Daoy (cell line): ENCODE measurements around the gene HSP90AB1. TPM values are rescaled to one million over a fixed set of nuclear protein-coding genes. Genes with fewer than 3 reads are reported as not detected.
A peak's percentile ranks its signal among the peaks of the same experiment; 100 is the strongest.

ENCODE experiments used
- DNase-seq: peaks from one replicate; pipeline ENCODE4 v3.0.0-alpha.2; 2015; ENCODE audit warnings: low read depth
- total RNA-seq: library from RNA; depleted of rRNA; stranded (reverse); fragments of >200 nt; shearing (Covaris generic); gene quantifications from 2 replicates; pipeline ENCODE4 v1.2.3, GENCODE V29; 2014

HSP90AB1 gene
- total RNA-seq, 1 experiment from 2014 or later, result 2,780 TPM

DNA sequence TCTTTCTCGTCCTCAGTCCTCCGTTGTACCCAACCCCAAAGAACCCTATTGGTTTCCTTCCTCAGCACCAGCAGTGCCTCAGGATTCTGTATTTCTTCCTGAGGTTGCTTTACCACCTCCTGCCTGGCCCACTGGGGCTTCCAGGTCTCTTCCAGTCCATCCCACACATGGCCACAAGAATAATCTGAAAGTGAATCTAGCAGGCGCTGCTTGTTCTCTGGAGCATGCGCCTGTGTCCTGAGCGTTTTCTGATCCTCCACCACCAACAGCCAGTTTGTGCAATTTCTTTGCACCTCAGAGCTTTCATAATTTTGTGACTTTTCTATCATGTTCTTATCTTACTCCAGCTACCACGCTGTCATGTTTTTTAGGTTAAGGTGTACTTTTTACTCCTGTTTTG is 11.6 kb upstream of the HSP90AB1 start:
- no peak for DNase-seq

DNA sequence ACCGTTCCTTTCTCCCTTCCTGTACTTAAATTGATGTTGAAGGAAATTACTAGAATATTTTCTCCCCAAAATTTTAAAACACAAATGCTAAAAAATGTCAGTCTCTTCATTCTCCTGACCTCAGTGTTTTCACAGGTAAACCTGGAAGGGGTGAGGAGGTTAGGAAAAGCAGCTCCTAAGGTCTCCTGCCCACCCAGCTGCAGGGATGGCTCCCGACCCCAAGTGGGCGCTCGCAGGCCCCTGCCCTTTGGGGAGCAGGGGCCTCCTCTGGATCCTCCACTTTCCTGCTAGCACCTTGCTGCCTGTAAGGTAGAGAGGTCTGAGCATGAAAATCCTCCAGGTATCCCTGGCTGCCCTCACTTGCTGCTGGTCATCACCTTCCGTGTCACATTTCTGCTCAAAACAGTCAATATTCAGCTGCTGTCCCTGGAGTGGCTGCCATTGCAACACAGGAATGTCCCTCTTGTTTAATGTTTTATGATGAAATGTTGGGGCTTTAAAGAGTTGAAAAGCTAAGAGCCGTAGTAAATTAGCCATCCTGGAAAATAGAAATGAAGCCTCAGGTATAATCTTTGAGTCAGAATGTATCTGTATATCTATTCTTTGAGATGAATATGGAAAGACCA is 10.9 kb upstream of the HSP90AB1 start:
- no peak for DNase-seq

DNA sequence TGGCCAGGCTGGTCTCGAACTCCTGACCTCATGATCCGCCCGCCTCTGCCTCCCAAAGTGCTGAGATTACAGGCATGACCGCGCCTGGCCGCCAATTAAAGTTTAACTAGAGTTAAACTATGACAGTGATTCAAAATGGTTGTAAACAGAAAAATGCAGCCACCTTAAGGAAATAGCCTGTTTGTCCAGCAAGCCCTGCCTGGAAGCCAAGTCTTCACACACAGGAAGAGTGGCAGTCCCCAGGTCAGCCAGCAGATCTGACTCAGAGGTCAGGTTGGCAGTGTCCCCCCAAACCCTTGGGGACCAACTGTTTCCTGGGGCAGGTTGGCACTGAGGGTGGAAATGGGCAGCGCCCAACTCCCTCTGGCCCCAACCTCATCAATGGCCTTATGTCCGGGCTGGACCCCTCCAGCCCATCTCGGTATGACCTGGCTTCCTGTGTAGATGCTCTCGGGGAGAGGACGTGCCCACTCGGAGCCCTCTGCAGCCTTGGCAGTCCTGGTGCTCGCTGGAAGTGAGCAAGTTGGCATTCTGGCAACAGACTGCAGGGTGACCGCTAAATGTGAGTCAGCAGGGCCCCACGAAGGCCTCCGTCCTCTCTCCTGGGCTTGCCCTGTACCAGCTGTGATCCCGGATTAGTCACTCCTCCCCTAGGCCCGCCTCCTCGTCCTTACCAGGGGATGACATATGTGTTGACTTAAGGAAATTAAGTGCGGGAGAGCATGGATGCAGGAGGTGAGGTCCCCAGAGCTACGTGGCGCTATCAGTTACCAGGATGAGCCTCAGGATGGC is 9.7 kb upstream of the HSP90AB1 start:
- peak; percentile 99 for DNase-seq

DNA sequence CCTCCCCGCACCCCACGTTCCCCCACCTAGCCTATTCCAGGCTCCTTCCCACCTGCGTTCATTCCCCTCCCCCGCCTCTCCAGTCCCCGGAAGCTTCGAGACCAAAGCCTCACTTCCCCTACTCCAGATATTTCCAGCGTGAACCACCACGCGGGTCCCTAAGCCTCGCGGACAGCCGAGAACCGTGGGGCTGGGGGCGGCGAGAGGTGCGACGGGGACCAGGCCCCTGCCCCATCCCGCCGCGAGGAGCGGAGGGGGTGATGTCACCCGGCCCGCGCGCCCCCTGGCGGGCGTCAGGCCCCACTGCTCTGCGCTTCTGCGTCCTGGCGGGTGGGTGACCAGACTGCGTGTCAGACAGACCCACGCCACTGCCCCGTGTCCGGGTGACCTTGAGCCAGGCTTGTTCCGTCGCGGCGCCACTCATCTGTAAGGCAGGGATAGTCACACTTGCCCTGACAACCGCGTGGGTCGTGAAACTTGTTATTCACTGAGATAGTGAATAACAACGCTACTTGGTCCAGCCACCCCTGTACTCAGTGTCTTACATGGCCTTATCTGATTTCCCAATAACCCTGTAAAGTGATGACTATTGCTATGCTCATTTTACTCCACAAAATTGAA is 9.0 kb upstream of the HSP90AB1 start:
- peak; percentile 88 for DNase-seq

DNA sequence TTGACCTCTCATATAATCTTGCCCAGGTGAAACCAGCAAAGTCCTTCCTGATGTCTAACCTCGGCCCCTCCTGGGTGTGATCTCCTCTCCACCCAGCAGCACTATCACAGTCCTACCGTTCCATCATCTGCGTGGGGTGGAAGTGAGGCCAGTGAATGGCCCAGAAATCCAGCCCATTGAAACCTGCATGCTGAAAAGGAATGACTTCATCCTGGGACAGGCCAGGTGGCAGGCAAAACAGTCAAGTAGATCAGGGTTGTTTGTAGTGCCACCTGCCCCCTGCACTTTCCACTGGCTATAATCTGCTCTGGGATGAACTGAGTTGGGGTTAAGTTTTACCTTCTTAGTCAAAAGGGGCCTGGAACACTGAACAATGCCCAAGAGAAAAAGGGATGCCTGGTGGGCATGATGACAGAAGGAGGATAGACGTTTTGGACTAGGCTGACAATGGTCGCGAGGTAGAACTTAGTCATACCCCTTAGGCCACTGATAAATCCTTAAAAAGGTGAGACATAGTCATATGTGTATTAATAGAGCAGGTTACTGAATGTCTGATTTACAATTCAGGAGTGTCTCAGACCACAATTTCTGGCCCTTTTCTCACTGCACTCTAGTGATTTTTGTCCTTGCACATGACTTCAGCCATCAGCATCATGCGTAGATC is 8.1 kb upstream of the HSP90AB1 start:
- DNase-seq, result no peak

DNA sequence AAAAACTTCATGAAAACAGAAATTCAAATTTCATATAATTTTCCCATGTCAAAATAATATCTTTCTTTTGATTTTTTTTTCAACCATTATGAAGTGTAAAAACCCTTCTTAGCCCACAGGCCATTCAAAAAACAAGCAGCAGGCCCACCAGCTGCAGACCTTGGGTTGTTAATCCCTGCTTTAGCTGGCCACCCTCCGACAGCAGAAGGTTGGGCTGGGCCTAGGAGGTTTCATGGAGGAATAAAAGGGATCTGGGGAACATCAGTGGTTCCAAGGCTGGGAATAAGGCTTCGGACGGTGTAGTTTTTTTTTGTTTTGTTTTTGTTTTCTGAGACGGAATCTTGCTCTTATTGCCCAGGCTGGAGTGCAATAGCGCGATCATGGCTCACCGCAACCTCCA is 3.6 kb upstream of the HSP90AB1 start:
- DNase-seq, result no peak

DNA sequence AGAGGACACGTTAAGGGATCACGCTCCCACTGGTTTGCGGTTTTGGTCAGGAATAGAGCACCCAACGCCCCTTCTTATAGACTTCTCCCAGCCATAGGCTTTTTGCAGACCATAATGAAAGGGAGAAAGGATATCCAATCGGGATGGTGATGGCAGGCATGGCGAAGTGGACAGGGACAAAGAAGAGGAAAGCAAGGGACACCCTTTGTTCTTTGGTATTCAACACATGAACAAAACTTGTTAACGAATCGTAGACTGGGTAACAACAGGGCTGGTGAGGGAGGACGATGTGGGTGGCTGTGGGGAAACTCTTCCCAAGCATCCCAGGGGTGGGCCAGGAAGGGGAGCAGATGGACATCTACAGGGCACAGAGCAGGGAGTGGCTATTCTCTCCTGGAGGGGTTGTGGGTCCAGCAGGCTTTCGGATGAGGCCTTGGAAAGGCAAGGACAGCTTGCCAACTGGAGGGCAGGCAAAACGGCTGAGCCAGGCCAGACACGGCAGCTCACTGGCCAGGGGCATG is 1.4 kb upstream of the HSP90AB1 start:
- DNase-seq, result no peak

DNA sequence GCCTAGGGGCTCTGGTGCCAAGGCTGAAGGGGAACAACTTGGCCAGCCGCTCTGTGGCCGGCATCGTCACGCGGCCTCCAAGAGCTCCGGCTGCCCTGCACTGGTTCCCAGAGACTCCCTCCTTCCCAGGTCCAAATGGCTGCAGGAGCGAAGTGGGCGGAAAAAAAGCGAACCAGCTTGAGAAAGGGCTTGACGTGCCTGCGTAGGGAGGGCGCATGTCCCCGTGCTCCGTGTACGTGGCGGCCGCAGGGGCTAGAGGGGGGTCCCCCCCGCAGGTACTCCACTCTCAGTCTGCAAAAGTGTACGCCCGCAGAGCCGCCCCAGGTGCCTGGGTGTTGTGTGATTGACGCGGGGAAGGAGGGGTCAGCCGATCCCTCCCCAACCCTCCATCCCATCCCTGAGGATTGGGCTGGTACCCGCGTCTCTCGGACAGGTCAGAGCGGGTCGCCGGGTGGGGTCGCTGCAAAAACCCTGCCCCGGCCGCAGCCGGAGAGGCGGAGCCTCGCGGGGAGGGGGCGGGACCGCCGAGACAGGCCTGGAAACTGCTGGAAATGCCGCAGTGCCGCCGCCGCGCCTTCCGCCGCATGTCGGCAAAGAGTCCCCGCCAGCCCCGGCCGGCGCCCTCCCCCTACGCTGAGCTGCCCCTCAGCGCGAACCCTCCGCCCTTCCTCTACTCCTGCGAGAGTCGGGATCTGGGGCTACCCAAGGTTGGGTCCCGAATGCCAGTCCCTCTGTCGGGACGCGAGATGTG is 814 bp upstream of the HSP90AB1 start:
- DNase-seq, result peak; percentile 90

DNA sequence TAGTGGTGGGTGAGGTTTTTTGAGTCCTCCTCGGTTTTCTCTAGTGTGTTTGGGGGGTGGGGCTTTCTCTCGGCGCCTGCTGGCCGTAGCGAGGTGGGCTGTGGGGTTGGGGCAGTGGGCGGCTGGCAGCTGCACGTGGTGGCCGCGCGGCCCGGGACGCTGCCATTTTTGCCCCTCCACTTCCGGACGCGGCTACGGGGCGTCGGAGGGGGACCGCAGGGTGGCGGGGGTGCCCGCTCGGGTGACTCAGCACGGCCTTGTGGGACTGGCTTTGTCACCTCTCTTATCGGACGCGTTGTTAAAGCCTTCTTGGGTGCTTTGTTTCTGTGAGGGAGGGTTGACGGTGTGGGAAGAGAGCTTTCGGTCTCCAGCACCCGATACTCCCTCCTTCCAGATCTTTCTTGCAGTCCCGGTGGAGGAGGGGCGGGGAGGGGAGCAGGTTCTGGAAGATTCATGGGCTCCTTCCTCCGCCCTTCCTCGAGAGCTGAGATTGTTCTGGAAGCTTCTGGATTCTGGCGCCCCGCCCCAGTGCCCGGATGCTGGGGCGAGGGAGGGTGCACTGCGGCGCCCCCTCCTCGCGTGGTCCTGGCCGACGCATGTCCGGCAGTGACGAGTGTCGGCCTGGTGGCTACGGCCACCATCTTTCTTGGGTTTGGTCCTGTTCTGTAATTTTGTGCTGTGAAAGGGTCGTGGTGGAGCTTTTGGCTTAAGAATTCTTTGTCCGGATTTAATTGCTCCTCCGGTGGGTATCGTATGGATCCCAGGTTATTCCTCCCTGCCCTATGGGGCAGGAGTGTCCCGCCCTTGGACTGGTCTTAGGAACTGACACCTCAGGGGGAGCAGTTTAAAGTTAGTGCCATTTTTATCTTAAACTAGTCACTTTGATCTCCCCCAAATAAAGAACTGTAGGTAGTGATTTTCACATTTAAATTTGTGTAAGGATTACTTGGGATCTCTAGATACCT is 719 bp downstream of the HSP90AB1 start:
- DNase-seq, result peak; percentile 80

DNA sequence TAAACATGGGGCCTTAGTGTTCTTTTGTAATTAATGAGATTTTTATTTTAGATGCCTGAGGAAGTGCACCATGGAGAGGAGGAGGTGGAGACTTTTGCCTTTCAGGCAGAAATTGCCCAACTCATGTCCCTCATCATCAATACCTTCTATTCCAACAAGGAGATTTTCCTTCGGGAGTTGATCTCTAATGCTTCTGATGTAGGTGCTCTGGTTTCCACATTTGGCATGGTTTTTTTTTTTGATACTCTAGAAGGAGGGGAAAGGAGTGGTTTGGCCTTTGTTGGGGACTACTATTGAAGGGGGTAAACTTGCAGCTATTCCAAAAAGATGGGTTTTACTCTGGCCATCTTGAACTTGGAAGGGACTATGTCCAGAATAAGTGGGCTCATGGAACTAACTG is 1.7 kb downstream of the HSP90AB1 start:
- DNase-seq, result no peak

DNA sequence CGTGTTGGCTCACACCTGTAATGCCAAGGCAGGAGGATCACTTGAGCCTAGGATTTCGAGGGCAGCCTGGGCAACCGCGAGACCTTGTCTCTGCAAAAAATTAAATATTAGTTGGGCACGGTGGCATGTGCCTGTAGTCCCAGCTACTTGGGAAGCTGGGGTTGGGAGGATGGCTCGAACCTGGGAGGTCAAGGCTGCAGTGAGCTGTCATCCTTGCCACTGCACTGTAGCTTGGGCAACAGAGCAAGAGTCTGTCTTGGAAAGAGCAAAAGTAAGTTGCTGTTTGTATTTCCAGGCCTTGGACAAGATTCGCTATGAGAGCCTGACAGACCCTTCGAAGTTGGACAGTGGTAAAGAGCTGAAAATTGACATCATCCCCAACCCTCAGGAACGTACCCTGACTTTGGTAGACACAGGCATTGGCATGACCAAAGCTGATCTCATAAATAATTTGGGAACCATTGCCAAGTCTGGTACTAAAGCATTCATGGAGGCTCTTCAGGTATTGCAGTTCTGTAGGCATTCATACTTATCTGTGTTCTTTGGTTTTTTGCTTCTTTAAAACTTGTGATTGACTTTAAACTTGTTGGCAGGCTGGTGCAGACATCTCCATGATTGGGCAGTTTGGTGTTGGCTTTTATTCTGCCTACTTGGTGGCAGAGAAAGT is 2.3 kb downstream of the HSP90AB1 start:
- no peak for DNase-seq

DNA sequence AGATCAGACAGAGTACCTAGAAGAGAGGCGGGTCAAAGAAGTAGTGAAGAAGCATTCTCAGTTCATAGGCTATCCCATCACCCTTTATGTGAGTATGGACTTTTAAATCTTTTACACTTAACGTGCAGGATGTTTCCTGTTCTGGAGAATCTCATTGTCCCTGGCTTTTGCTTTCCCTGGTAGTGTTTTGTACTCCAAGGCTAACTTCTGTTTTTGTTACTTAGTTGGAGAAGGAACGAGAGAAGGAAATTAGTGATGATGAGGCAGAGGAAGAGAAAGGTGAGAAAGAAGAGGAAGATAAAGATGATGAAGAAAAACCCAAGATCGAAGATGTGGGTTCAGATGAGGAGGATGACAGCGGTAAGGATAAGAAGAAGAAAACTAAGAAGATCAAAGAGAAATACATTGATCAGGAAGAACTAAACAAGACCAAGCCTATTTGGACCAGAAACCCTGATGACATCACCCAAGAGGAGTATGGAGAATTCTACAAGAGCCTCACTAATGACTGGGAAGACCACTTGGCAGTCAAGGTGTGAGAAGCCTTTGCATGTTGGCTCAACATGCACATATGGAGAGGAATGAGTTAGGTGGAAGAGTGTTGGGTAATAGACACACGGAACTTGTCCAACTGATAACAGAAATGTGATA is 3.3 kb downstream of the HSP90AB1 start:
- no peak for DNase-seq

DNA sequence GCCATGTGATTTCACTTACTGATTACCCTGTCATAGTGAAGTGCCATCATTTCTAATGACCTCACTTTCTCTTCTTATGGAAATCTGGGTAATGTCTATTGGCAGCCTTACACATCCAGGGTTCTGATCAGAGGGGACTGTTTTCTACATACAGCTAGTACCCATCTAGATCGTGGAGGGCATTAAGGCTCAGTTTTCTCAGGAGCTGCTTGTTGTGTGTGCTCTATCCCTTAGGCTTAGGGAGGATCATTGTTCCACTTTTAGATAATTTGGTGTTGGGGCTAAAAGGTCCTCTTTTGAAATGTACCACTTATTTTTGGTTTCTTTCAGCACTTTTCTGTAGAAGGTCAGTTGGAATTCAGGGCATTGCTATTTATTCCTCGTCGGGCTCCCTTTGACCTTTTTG is 3.8 kb downstream of the HSP90AB1 start:
- no peak for DNase-seq

DNA sequence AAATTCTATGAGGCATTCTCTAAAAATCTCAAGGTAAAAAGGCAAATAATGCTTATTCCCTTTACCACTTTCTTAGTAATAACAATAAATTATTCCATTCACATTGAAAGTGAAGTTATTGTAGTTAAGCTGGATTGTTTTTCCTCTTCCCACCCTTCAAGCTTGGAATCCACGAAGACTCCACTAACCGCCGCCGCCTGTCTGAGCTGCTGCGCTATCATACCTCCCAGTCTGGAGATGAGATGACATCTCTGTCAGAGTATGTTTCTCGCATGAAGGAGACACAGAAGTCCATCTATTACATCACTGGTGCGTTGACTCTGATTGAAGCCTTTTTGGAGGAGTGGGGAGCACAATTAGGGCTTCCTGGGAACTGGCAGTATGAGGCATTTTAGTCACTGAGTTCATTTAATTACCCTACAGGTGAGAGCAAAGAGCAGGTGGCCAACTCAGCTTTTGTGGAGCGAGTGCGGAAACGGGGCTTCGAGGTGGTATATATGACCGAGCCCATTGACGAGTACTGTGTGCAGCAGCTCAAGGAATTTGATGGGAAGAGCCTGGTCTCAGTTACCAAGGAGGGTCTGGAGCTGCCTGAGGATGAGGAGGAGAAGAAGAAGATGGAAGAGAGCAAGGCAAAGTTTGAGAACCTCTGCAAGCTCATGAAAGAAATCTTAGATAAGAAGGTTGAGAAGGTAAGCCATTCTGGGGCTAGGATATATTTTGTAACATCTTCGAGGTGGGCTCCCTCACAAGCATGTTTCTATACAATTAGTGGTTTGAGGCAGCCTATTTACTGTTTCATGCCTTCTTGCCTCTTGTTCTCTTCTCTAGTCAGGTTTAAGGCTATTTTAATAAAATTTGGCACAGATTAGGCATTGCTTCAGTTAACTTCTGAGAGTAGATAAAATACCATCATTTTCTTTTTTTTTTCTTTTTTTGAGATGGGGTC is 4.9 kb downstream of the HSP90AB1 start:
- no peak for DNase-seq

DNA sequence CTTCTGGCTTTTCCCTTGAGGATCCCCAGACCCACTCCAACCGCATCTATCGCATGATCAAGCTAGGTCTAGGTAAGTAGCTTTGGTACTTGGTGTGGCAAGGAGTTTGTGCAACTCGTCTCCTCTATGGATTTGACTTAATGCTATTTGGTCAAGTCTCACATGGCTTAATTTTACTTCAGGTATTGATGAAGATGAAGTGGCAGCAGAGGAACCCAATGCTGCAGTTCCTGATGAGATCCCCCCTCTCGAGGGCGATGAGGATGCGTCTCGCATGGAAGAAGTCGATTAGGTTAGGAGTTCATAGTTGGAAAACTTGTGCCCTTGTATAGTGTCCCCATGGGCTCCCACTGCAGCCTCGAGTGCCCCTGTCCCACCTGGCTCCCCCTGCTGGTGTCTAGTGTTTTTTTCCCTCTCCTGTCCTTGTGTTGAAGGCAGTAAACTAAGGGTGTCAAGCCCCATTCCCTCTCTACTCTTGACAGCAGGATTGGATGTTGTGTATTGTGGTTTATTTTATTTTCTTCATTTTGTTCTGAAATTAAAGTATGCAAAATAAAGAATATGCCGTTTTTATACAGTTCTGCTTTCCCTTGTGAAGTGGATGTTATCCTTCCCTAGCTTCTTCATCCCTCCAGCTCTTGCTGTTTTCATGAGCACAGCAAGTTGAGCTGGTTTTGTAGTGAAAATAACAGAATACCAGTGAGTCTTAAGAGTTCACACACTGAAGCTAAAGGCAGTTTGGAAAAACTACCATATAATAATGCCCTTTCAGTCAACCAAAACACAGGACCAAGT is 6.6 kb downstream of the HSP90AB1 start:
- DNase-seq, result peak; percentile 58

DNA sequence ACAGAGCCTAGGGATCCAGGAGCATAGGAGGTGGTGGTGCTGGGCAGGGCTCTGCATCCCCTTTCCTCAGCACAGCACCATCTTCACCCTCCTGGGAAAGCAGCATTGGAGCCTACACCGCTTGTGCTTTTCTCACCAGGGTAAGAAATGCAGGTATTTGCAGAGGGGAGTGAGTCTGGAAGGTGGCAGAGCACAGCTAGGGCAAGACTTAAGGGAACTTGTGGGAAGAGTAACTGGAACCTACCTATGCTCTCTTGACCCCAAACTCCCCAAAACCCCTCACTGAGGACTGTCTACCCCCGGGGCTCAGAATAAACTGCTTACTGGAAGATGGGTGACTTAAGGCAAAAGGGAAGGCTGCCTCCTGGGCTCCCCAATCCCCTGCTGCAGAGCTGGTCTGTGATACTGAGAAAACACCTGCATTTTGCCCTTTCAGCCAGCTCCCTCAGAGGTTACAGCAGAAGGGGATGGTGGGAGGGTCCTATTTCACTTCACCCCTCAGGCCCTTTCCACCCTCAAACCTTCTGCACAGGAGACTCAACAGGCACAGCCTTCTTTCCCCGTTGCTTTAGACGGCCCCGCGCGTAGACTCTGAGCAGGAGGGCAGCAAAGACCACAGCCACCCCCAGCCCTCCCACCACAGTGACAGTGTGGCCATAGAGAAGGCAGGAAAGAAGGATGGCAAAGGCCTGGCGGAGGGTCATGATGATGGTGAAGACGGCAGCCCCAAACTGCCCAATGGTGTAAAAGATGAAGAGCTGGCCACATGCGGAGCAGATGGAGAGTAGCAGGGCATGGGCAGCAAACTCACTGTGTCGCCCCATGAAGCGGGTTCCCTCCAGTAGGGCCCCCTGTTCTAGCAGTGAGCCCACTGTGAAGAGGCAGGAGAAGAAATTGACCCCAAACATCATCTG is 7.5 kb downstream of the HSP90AB1 start:
- peak; percentile 57 for DNase-seq
